Activated CD4-positive, alpha-beta T cell treated with anti-CD3 and anti-CD28 coated beads for 4 hours (primary cell): ENCODE measurements around the gene LHX6.
A peak's percentile ranks its signal among the peaks of the same experiment; 100 is the strongest.

Experiments
- DNase-seq, 2 donors: peaks; one replicate each; pipeline ENCODE4 v3.0.0-alpha.2; 2020

The LHX6 gene

DNA sequence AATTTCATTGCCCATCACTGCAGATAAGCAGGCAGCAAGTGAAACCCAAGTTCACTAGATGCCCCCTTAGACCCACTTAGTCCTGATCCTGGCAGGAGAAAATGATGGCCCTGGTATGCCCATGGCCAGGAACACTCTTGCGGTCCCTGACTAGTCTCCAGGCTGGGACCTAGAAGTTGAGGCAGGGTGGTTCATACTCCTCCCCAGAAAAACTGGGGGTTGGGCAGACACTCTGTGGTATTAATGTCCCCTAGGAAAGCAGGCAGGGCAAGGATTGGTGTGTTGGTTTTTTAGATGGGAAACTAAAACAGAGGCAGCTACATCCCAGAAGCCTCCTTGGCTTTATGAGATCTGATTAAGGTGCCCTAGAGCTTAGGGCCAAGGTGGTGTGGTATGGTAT, 13.1 kb downstream of the LHX6 start:
- no peak for DNase-seq

GRCh38 chr9:122214507-122214906, 14.2 kb downstream of the LHX6 start:
- no peak for DNase-seq

GRCh38 chr9:122213589-122214413, 15.0 kb downstream of the LHX6 start:
- DNase-seq, result peak; percentile 22 to 34

DNA sequence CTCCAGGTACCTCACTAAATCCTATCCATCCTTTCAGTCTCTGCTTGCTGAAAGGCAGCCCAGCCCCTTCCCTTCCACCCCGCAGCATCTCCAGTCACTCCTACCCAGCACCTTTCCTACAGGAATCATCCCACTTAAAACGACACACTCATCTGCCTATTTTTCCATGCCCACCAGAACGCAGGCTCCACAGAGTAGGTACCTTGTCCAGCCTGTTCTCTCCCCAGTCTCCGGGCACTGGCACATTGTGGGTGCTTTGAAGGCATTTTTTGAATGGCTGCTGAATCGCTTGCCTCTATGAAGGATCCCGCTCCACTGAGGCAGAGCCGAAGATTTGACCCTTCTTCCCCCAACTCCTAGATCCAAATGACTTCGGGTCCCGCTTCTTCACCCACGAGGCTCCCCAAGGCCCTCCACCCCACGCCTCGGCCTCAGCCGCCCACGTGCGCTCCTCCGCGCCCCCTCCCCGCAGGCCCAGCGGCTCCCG, 15.6 kb downstream of the LHX6 start:
- DNase-seq, result no peak

DNA sequence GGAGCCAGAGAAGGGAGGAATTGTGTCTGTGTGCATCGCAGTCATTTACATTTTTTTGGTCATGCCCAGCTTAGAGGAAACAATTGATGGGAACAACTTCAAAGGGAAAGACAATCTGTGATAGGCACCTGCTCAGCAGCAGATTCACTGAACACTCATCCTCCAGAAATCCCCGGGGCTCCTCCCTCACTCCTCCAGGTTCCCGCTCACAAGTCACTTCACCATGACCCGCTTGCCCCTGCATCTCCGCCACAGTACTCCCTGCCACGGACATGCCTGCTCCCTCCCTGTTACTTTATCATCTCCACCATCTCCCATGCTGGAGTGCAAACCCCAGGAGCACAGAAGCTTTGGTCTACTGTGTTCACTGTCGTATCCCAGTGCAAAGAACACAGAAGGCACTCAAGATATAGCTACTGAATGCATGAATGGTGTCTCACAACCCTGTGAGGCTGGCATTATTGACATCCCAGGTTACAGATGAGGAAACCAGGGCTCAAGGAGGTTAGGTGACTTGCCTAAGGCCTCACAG, 16.2 kb downstream of the LHX6 start:
- DNase-seq, result no peak

- no peak for DNase-seq
Measured at GRCh38 chr9:122209451-122209850, 19.3 kb downstream of the LHX6 start.

DNA sequence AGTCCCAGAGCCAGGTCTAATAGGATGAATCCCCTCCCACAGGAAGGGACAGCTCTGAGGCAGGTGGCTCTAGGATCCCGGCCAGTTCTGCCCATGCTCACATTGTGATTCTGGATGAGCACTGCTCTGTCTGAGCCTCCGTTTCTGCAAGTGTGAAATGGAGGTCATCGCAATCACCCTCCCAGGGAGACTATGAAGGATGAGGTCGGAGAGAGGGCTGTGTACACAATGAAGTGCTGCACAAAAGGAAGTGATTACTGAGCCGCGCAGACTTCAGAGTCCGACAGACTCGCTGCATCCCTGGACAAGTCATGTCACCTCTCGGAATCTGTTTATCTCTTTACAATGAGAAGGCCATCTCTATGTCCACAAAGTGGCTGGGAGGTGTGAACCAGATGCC, 21.7 kb downstream of the LHX6 start:
- no peak for DNase-seq

- no peak for DNase-seq
Measured at GRCh38 chr9:122206118-122207046, 22.4 kb downstream of the LHX6 start.

DNA sequence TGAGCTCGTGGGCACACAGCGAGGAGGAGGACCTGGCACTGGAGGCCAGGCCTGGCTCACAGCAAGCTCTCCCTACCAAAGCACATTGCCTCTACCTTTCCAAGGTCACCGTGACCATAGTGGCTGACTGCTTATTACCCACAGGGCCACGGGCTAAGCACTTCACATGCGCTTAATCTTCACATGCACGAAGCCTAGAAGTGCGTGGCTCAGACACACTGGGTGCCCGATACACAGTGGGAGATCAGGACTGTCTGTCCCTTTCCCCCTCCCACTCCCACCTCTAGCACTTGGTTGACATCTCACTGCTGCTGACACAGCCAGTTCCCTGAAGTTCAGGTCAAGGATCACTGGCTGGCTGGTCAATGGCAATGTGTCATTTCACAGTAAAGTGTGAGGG, 23.6 kb downstream of the LHX6 start:
- no peak for DNase-seq

DNA sequence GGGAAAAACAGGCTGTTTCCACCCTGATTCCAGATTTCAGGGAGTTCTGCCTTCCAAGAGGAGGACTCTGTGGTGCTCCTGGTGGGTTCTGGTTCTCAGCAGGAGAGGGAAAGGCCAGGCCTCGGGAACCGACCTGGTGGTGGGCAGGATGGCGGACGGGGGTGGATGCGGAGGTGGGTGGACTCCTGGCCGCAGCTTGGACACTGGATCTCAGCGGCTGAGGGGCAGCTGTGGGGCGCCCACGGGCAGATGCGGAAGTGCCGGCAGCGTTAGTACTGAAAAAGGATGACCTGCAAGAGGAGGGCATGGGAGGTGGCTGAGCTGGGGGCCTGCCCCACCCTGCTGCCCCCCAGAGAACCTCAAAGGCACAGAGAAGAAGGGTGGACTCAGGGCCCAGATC, 24.3 kb downstream of the LHX6 start:
- no peak for DNase-seq

DNA sequence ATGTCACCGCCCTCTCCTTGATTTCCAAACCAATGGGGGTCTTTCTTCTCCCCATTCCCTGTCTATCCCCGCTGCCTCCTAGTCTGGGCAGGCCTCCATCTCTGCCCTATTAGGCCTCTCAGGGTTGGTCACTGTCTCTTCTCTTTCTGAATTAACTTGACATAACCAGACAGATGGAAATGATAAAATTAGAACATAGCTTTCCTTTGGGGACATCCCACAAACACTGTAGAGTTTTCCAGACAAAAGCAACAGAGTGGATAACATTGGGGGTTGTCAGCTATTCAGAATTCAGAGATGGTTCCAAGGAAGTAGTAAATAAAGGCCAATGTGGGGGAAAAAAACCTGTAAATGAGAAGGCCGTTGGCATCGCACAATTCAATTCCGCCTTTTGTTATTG, 24.7 kb downstream of the LHX6 start:
- no peak for DNase-seq

- no peak for DNase-seq
Measured at GRCh38 chr9:122202111-122202510, 26.6 kb downstream of the LHX6 start.

DNA sequence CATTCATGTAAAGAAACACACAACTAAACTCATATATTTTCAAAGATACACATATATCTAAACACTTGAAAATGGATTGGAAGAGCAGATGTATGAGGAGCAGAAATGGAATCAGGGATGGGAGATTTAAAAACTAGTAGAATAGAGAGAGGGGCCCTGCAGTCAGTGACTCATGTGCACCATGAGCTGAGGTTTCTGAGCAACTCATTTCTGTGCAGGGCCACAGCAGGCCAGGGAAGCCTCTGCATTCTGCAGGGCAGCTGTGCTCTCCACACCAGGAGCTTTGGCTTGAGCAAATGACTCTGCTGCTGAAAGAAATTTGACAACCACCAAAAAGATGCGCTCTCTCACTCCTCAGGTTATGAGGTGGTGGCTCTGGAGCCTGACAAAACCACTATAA, 27.1 kb downstream of the LHX6 start:
- DNase-seq, result no peak

DNA sequence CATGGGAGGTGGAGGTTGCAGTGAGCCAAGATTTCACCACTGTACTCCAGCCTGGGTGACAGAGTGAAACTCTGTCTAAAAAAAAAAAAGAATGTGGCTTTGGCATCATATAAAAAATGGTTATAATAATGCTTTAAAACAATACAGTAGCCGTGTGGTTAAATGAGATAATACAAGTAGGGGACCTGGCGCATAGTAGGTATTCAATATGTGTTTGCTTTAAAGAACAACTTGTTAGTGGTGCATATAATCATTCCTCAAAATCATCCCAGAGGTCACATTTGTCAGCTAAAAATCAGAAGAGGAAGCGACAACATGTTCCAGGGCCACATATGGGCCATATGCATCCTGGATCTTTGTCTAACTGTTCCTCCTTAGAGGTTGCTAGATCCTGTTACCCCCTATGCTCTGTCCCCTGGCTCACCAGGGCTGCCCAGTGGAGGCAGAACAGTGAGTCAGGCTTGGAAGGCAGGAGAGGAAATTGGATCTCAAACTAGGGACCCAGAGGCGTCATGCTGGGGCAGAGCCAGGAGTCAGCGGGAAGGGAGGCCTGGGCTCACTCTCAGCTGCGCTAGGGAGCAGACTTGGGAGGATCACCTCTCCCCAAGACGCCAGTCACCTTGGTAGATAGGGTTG, 27.7 kb downstream of the LHX6 start:
- DNase-seq, result no peak

GRCh38 chr9:122197882-122198281, 30.9 kb downstream of the LHX6 start:
- DNase-seq, result no peak

GRCh38 chr9:122197426-122197825, 31.3 kb downstream of the LHX6 start:
- no peak for DNase-seq

DNA sequence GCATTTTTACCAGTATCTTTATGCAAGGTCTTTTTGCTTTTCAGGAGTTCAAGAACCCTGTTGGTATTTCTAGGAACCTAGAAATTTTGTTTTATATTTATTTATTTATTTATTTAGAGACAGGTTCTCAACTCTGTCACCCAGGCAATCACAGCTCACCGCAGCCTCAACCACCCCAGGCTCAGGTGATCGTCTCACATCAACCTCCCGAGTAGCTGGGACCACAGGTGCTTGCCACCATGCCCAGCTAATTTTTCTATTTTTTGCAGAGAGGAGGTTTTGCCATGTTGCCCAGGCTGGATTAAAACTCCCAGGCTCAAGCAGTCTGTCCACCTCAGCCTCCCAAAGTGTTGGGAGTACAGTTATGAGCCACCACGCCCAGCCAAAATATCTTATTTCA, 32.9 kb downstream of the LHX6 start:
- no peak for DNase-seq

DNA sequence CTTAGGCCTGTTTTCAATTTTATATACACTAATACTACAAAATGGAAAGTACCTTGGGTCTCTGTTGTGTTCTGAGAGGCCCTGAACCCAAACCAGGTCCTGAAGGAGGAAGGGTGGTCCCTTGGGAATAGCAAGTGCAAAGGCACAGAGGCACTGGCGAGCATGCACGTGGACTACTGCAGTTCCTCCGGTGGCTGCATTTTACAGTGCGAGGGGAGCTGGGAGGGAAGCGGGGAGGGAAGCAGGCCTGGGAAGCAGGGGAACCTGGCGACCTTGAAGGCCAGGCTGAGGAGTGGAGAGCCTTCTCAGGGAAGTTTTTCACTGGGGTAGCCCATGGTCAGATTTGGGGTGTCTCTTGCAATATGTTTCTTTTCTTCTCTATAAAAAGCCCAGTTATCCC, 35.1 kb downstream of the LHX6 start:
- DNase-seq, result no peak

DNA sequence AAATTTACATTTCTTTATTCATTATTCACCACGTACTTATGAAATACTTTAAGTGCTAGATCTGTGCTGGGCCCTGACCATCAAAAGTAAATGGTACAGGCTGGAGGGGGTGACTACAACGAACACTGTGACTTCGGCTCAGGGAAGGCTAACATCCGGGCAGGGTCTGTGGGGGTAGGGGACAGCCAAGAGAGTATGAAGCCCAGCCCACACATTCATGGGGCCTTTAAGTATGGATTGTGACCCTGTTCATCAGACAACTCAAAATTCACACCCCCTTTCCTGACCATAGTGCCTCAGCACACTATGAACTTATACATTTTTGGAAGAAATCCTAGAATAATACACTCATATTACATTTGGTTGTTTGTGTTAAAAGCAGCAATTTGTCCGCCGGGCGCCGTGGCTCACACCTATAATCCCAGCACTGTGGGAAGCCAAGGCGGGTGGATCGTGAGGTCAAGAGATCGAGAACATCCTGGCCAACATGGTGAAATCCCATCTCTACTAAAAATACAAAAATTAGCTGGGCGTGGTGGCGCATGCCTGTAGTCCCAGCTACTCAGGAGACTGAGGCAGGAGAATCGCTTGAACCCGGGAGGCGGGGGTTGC, 35.7 kb downstream of the LHX6 start:
- no peak for DNase-seq

DNA sequence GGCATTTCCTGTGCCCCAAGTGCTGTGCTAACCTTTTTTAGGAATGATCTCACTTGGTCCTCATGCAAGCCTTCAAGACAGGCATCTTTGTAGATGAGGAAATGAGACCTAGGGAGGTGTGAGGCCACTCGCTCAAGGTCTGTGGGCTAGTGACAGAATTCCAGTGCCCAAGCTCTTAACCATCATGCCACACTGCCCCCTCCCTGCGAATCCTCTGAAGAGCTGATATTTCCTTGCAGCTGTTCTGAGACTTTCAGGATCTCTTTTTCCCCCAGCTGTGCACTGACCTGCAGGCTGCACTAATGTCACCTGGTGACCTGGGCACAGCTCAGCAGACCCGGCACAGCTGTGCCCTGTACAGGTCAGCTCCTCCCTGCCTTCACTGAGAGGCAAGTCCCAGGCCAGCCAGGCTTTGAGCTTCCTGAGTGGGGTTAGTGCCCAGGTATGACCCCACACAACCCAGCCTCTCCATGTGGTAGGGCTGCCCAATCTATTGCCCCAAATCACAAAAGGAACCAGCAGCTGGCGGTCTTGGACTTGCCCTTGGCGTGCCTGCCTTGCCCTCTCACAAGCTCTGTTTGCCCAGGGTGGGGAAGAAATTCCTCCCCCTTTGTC, 36.4 kb downstream of the LHX6 start:
- no peak for DNase-seq

DNA sequence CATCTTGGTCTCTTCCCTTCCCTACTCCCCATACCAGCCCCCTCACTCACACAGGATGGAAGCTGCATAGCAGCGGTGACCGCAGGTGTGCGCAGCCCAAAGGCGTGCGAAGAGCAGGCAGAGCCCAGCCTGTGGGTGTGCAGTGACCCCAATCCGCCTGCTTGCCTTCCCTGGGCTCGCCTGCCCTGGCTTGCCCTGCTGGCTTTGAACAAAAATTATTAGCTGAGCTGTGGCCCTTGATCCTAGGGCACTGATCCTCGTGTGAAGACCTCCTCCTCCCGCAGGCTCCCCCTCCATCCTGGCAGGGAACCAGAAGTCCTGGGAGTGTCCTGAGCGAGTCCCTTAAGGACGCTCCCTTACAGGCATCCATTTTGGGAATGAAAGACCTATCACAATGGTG, 37.2 kb downstream of the LHX6 start:
- DNase-seq, result no peak
